GM18526 (cell line): ENCODE data around the gene C7orf57.

ENCODE experiments used
- POLR2A ChIP-seq: IDR thresholded peaks from 3 replicates; pipeline ENCODE4 v1.6.1; 2011; ENCODE audit not compliant: insufficient read length; ENCODE audit errors: extremely low read depth

Gene C7orf57

GRCh38 chr7:48091506-48092433 is 56.4 kb downstream of the C7orf57 start:
- no peak for TF ChIP-seq POLR2A

DNA sequence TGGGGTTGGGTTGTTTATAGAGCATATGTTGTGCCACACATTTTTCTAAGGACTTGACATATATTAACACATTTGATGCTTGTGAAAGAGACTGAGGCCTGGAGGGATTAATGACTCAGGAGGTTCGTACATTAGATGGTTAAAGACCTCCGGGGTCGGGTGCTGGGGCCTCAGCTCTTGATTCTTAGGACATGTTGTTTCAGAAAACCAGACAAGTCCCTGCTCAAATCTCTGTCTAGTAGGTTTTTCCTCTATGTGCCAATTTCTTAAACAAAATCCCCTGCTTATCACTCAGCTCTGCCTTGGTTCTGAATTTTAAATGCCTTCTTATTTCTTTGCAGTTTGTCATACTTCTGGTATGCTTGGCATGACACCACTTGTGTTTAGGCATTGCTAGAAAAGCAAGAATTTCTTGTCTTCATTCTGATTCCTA is 59.5 kb downstream of the C7orf57 start:
- TF ChIP-seq POLR2A = no peak

GRCh38 chr7:48096273-48096672 is 60.9 kb downstream of the C7orf57 start:
- TF ChIP-seq POLR2A = no peak

- no peak for TF ChIP-seq POLR2A
Measured at GRCh38 chr7:48097521-48098231, 62.3 kb downstream of the C7orf57 start.

DNA sequence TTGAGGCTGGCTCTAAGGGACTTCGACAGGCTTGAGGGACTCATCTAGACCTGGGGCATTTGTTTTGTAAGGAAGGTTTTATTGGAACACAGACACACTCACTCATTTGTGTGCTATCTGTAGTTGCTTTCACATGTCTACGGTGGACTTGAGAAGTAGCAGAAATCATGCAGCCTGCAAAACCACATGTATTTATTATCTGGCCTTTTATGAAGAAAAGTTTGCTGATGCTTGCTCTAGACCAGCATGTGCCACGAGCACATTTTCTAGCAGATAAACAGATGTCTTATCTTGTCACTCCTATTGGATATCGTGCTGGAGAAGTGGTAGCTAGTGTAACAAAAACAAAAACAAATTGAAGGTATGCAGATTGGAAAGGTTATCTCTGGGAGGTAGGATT is 63.5 kb downstream of the C7orf57 start:
- no peak for TF ChIP-seq POLR2A

- no peak for TF ChIP-seq POLR2A
Measured at GRCh38 chr7:48099781-48100180, 64.4 kb downstream of the C7orf57 start.

GRCh38 chr7:48101352-48101751 is 66.0 kb downstream of the C7orf57 start:
- no peak for TF ChIP-seq POLR2A

GRCh38 chr7:48101968-48102367 is 66.6 kb downstream of the C7orf57 start:
- TF ChIP-seq POLR2A = no peak

DNA sequence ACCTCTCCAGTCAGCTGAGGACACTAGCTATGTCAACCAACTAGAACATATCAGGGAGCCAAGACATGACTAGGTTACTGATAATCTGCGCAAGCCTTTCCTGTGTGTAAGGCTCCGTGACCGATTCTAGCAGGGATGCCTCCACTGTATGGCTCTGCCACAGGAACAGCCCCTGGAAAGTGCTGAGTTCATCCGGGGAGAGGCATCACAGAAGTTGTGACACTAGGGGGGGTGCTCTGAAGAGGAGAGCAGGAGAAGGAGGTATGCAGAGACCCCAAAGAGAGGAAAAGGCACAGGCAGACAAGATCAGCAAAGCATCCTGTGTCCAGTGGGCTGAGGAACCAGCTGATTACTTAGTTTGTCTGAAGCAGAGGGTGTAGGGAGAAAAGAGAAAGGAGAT is 67.2 kb downstream of the C7orf57 start:
- no peak for TF ChIP-seq POLR2A

GRCh38 chr7:48105045-48105444 is 69.7 kb downstream of the C7orf57 start:
- TF ChIP-seq POLR2A = no peak

DNA sequence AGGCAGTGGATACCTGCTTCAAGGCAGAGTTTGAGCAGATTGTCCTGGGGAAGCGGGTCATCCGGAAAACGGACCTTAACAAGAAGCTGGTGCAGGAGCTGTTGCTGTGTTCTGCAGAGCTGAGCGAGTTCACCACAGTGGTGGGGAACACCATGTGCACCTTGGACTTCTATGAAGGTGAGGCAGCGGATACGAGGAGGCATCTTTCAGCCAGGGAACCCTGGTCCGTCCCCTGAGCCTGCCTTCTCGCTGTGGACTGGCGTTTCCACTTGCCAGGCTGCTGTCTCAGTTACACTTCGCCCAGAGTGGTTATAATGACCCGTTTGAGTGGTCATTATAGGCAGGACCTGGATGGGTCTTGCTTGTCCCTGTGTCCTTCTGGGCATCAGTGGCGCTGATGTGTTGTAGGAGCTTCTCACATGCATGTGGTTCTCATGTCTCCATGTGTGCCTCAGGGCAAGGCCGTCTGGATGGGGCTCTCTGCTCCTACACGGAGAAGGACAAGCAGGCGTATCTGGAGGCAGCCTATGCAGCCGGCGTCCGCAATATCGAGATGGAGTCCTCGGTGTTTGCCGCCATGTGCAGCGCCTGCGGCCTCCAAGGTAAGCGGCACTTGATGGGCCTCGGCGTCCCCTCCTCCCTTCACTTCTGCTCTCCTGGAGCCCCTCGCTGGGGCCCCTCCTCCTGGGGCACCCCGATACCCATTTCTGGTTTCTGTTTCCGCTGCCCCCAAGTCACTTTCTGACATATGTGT is 71.7 kb downstream of the C7orf57 start:
- TF ChIP-seq POLR2A = no peak

DNA sequence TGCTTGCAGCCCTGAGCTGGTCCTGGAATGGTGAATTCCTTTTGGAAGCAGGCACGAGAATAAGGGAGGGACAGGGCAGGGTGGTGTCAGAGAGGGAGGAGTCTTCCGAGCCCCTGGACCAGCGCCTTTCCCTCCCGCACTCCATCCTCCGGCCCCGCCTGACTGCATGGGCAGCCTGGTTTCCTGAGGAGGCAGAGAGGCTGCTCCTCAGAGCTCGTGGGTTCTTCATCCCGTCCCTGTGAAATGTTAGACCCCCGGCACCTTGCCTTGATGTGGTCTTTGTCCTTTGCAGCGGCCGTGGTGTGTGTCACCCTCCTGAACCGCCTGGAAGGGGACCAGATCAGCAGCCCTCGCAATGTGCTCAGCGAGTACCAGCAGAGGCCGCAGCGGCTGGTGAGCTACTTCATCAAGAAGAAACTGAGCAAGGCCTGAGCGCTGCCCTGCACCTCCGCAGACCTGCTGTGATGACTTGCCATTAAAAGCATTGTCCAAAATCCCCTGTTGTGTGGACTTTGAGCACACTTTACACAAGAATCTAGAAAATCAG is 72.7 kb downstream of the C7orf57 start:
- no peak for TF ChIP-seq POLR2A

- no peak for TF ChIP-seq POLR2A
Measured at GRCh38 chr7:48108959-48109847, 73.9 kb downstream of the C7orf57 start.
